Effector memory CD4-positive, alpha-beta T cell (primary cell): ENCODE measurements around the gene RABGAP1.

Source experiments
- DNase-seq, 3 donors: peaks; one replicate each; pipeline ENCODE4 v3.0.0-alpha.2; 2020
- H3K27ac ChIP-seq: 2 replicates; pipeline ENCODE4 v1.7.0; 2013; ENCODE audit warnings: mild to moderate bottlenecking, low read length, moderate library complexity; ENCODE audit not compliant: insufficient read depth, poor library complexity, severe bottlenecking
- H3K27me3 ChIP-seq: replicated peaks from 2 replicates; pipeline ENCODE4 v1.7.0; 2013; ENCODE audit warnings: mild to moderate bottlenecking, low read length; ENCODE audit not compliant: insufficient read depth, control insufficient read depth, poor library complexity, severe bottlenecking
- H3K36me3 ChIP-seq: 2 replicates; pipeline ENCODE4 v1.7.0; 2013; ENCODE audit warnings: mild to moderate bottlenecking, low read length, moderate library complexity; ENCODE audit not compliant: control insufficient read depth, insufficient read depth
- H3K4me1 ChIP-seq: 2 replicates; pipeline ENCODE4 v1.7.0; 2013; ENCODE audit warnings: low read length, mild to moderate bottlenecking; ENCODE audit not compliant: control insufficient read depth, insufficient read depth, poor library complexity, severe bottlenecking
- H3K4me3 ChIP-seq: 2 replicates; pipeline ENCODE4 v1.7.0; 2013; ENCODE audit warnings: low read length, low read depth, mild to moderate bottlenecking; ENCODE audit not compliant: insufficient read depth, poor library complexity, severe bottlenecking
- H3K9me3 ChIP-seq: 2 replicates; pipeline ENCODE4 v1.7.0; 2013; ENCODE audit warnings: mild to moderate bottlenecking, low read length, moderate library complexity; ENCODE audit not compliant: control insufficient read depth

Gene RABGAP1

DNA sequence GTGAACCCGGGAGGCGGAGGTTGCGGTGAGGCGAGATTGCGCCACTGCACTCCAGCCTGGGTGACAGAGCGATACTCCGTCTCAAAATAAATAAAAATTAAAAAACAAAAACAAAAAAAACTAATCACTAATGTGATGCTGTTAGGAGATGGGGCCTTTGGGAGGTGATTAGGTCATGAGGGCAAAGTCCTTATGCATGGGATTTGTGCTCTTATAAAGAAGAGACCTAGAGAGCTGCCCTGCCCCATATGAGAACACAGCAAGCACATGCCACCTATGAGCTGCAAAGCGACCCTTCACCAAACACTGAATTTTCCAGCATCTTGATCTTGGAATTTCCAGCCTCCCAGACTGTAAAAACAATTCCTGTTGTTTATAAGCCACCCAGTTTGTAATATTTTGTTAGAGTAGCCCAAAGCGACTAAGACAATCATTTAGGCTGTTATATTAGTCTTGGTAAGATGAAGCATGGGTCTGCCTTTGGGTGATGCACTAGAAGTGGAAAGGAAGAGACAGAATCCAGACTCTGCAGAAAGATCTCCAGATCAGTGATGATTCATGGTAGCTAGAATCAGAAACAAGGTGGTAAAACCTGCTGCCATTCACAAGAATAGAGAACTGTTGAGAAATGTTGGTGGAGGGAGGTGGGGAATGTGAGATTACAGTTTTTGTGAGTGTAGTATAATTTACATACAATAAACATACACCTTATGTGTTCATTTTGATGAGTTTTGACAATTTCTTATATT, 118.8 kb downstream of the RABGAP1 start:
- Histone ChIP-seq H3K36me3 (no peaks in the 10 kb centered on the region), H3K9me3 (no peaks in the 10 kb centered on the region), H3K4me3 (no peak overlapping the region), H3K4me1 (no peaks in the 10 kb centered on the region), H3K27ac (no peak overlapping the region), H3K27me3 (no peaks in the 10 kb centered on the region)
- DNase-seq = no peak

GRCh38 chr9:123061216-123061615, 120.4 kb downstream of the RABGAP1 start:
- Histone ChIP-seq H3K4me3 (no peak overlapping the region), H3K27ac (no peak overlapping the region), H3K9me3 (no peaks in the 10 kb centered on the region), H3K36me3 (peaks cover 11% of the 10 kb centered on the region), H3K27me3 (no peaks in the 10 kb centered on the region), H3K4me1 (no peaks in the 10 kb centered on the region)
- no peak for DNase-seq

GRCh38 chr9:123062351-123063176, 121.7 kb downstream of the RABGAP1 start:
- DNase-seq = no peak
- no peak overlapping the region for H3K27ac ChIP-seq
- H3K36me3 ChIP-seq = peaks cover 15% of the 10 kb centered on the region
- H3K4me3 ChIP-seq = no peak overlapping the region
- H3K4me1 ChIP-seq = no peaks in the 10 kb centered on the region
- no peaks in the 10 kb centered on the region for H3K9me3 ChIP-seq
- H3K27me3 ChIP-seq = no peaks in the 10 kb centered on the region

- no peak for DNase-seq
- no peaks in the 10 kb centered on the region for H3K9me3 ChIP-seq
- no peaks in the 10 kb centered on the region for H3K4me1 ChIP-seq
- H3K4me3 ChIP-seq = no peak overlapping the region
- H3K36me3 ChIP-seq = peaks cover 15% of the 10 kb centered on the region
- H3K27me3 ChIP-seq = no peaks in the 10 kb centered on the region
- H3K27ac ChIP-seq = no peak overlapping the region
These were observed 122.4 kb downstream of the RABGAP1 start for GRCh38 chr9:123063177-123063598.

- H3K4me1 ChIP-seq = no peaks in the 10 kb centered on the region
These were observed 123.1 kb downstream of the RABGAP1 start for GRCh38 chr9:123063896-123064295.

GRCh38 chr9:123064716-123065115, 123.9 kb downstream of the RABGAP1 start:
- no peak for DNase-seq
- H3K4me3 ChIP-seq = no peak overlapping the region
- peaks cover 15% of the 10 kb centered on the region for H3K36me3 ChIP-seq
- no peaks in the 10 kb centered on the region for H3K9me3 ChIP-seq
- H3K27ac ChIP-seq = no peak overlapping the region
- no peaks in the 10 kb centered on the region for H3K27me3 ChIP-seq
- H3K4me1 ChIP-seq = no peaks in the 10 kb centered on the region

More at GRCh38 chr9:123063896-123064295, 123.1 kb downstream of the RABGAP1 start:
- no peaks in the 10 kb centered on the region for H3K9me3 ChIP-seq
- no peak overlapping the region for H3K4me3 ChIP-seq
- H3K27me3 ChIP-seq = no peaks in the 10 kb centered on the region
- no peak for DNase-seq
- no peak overlapping the region for H3K27ac ChIP-seq
- peaks cover 15% of the 10 kb centered on the region for H3K36me3 ChIP-seq

GRCh38 chr9:123065196-123065595, 124.4 kb downstream of the RABGAP1 start:
- Histone ChIP-seq H3K9me3 (no peaks in the 10 kb centered on the region), H3K36me3 (peaks cover 18% of the 10 kb centered on the region), H3K4me3 (no peak overlapping the region), H3K27ac (no peak overlapping the region), H3K27me3 (no peaks in the 10 kb centered on the region), H3K4me1 (no peaks in the 10 kb centered on the region)
- no peak for DNase-seq

- H3K27ac ChIP-seq = no peak overlapping the region
- no peaks in the 10 kb centered on the region for H3K4me1 ChIP-seq
- H3K4me3 ChIP-seq = no peak overlapping the region
- H3K27me3 ChIP-seq = no peaks in the 10 kb centered on the region
- peaks cover 35% of the 10 kb centered on the region for H3K36me3 ChIP-seq
- H3K9me3 ChIP-seq = no peaks in the 10 kb centered on the region
- no peak for DNase-seq
These were observed 126.3 kb downstream of the RABGAP1 start for GRCh38 chr9:123067136-123067535.

DNA sequence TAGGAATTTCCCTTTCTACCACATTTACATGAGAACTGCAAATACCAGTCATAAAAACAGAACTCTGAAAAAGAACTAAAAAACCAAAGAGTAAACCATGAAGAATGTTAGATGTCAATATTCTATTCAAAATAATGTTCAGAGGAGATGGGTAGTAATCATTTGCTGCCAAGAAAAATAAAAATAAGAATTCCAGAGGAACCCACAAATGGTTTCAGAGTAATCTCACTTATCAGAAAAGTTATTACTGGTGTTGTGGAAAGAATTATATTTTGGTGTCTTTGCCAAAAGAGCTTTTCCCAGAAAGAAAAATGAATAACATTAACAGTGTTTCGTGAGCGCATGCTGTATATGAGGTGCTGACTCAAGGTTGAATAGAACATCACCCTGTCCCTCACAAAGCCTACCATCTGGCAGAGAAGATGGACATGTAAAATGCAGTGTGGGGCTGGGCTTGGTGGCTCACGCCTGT, 128.2 kb downstream of the RABGAP1 start:
- H3K36me3 ChIP-seq = peaks cover 40% of the 10 kb centered on the region
- no peaks in the 10 kb centered on the region for H3K27me3 ChIP-seq
- H3K9me3 ChIP-seq = no peaks in the 10 kb centered on the region
- no peak overlapping the region for H3K27ac ChIP-seq
- H3K4me3 ChIP-seq = no peak overlapping the region
- H3K4me1 ChIP-seq = no peaks in the 10 kb centered on the region
- no peak for DNase-seq

- Histone ChIP-seq H3K9me3 (no peaks in the 10 kb centered on the region), H3K27me3 (no peaks in the 10 kb centered on the region), H3K27ac (no peak overlapping the region), H3K4me1 (no peaks in the 10 kb centered on the region), H3K4me3 (no peak overlapping the region), H3K36me3 (peaks cover 45% of the 10 kb centered on the region)
- no peak for DNase-seq
These were observed 129.4 kb downstream of the RABGAP1 start for GRCh38 chr9:123070198-123070597.
